HL-60 (cell line): ENCODE data around the gene DLX6.

Experiments used
- DNase-seq, 2 experiments: peaks; one replicate each; pipeline ENCODE4 v3.0.0-alpha.2; 2010 to 2020; ENCODE audit warnings: low read depth in 1 of 2, low spot score in 1 of 2
- H3K27ac ChIP-seq: fragments of 250-450 bp; sonication (Bioruptor Pico); replicated peaks from 2 replicates; pipeline ENCODE4 v1.5.1; 2020; ENCODE audit warnings: mild to moderate bottlenecking, moderate library complexity
- H3K27me3 ChIP-seq: fragments of 250-450 bp; sonication (Bioruptor Pico); 2 replicates; pipeline ENCODE4 v1.5.1; 2021; ENCODE audit warnings: mild to moderate bottlenecking, moderate library complexity; ENCODE audit not compliant: insufficient read depth, poor library complexity, severe bottlenecking
- H3K4me3 ChIP-seq: replicated peaks from 2 replicates; pipeline ENCODE4 v1.5.1; 2011; ENCODE audit warnings: mild to moderate bottlenecking, control low read depth, low read length; ENCODE audit not compliant: insufficient read depth
- CTCF ChIP-seq: IDR thresholded peaks from one replicate; pipeline ENCODE4 v1.5.1; 2011; ENCODE audit warnings: low read length, control low read depth, inconsistent platforms; ENCODE audit not compliant: insufficient read depth
- GABPA ChIP-seq: IDR thresholded peaks from 2 replicates; pipeline ENCODE4 v1.6.1; 2012; ENCODE audit warnings: low read depth
- POLR2AphosphoS5 ChIP-seq: IDR thresholded peaks from 2 replicates; pipeline ENCODE4 v1.6.1; 2012; ENCODE audit warnings: low read depth
- REST ChIP-seq: IDR thresholded peaks from 2 replicates; pipeline ENCODE4 v1.6.1; 2012; ENCODE audit warnings: low read depth; ENCODE audit not compliant: insufficient replicate concordance
- SPI1 ChIP-seq: IDR thresholded peaks from 2 replicates; pipeline ENCODE4 v1.6.1; 2012; ENCODE audit warnings: low read depth, mild to moderate bottlenecking, borderline replicate concordance

DLX6 gene

GRCh38 chr7:96986901-96987300, 18.5 kb upstream of the DLX6 start:
- Histone ChIP-seq H3K27ac (no peak overlapping the region), H3K4me3 (no peak overlapping the region), H3K27me3 (peaks cover 20% of the 10 kb centered on the region)
- TF ChIP-seq POLR2AphosphoS5 (no peak), SPI1 (no peak), CTCF (no peak), GABPA (no peak), REST (no peak)
- DNase-seq = no peak

- Histone ChIP-seq H3K27me3 (peaks cover 22% of the 10 kb centered on the region), H3K4me3 (no peak overlapping the region), H3K27ac (no peak overlapping the region)
- TF ChIP-seq GABPA = no peak
- TF ChIP-seq CTCF = no peak
- no peak for TF ChIP-seq REST
- no peak for TF ChIP-seq POLR2AphosphoS5
- TF ChIP-seq SPI1 = no peak
- DNase-seq = no peak
These were observed 17.6 kb upstream of the DLX6 start for GRCh38 chr7:96987719-96988118.

GRCh38 chr7:96989241-96989858, 16.0 kb upstream of the DLX6 start:
- TF ChIP-seq REST (no peak), GABPA (no peak), SPI1 (no peak), POLR2AphosphoS5 (no peak), CTCF (no peak)
- H3K4me3 ChIP-seq = no peak overlapping the region
- H3K27ac ChIP-seq = no peak overlapping the region
- H3K27me3 ChIP-seq = peaks cover 26% of the 10 kb centered on the region
- no peak for DNase-seq
